H1 (cell line): ENCODE measurements around the gene SVEP1. TPM values are rescaled to one million over a fixed set of nuclear protein-coding genes. Genes with fewer than 3 reads are reported as not detected.

Experiments used
- CTCF ChIA-PET: fragments of 300-600 bp; sonication (Branson Sonifier 250); formaldehyde crosslinking; loops from one replicate; lab custom pipeline; 2021; ENCODE audit not compliant: partially characterized antibody; lab: Charles Lee
- POLR2A ChIA-PET: fragments of 300-600 bp; sonication (Branson Sonifier 250); formaldehyde crosslinking; loops from one replicate; lab custom pipeline; 2021; ENCODE audit warnings: inconsistent platforms; ENCODE audit not compliant: partially characterized antibody; lab: Charles Lee
- DNase-seq, 2 experiments: peaks; one replicate each; pipeline versions ENCODE4 v3.0.0 to v3.0.0-alpha.2; 2010 to 2022; ENCODE audit warnings: low spot score in 2 of 2, low read depth in 1 of 2, mixed read lengths in 1 of 2
- FAIRE-seq: peaks from 2 replicates; lab custom pipeline; 2011; peaks lifted over from hg19 to GRCh38; lab: Jason Lieb, UNC
- H2AFZ ChIP-seq: 2 replicates; pipeline ENCODE4 v1.8.1; 2012; ENCODE audit warnings: low read length, inconsistent platforms
- H2AK5ac ChIP-seq: 2 replicates; pipeline ENCODE4 v1.6.1; 2013; ENCODE audit warnings: low read depth, low read length
- H2BK120ac ChIP-seq: replicated peaks from 2 replicates; pipeline ENCODE3; 2013; ENCODE audit warnings: low read depth, low read length, inconsistent platforms
- H2BK12ac ChIP-seq: 2 replicates; pipeline ENCODE4 v1.6.1; 2013; ENCODE audit warnings: low read depth, low read length
- H2BK15ac ChIP-seq: 2 replicates; pipeline ENCODE4 v1.6.1; 2013; ENCODE audit warnings: low read length
- H2BK20ac ChIP-seq: 2 replicates; pipeline ENCODE4 v1.6.1; 2013; ENCODE audit warnings: low read length
- H2BK5ac ChIP-seq: 2 replicates; pipeline ENCODE4 v1.6.1; 2013; ENCODE audit warnings: low read depth, low read length
- H3K14ac ChIP-seq: 2 replicates; pipeline ENCODE4 v1.6.1; 2013; ENCODE audit warnings: inconsistent platforms; ENCODE audit not compliant: insufficient read length
- H3K18ac ChIP-seq: 2 replicates; pipeline ENCODE4 v1.6.1; 2013; ENCODE audit warnings: low read length; ENCODE audit errors: extremely low read depth
- H3K23ac ChIP-seq: 2 replicates; pipeline ENCODE4 v1.6.1; 2013; ENCODE audit warnings: inconsistent platforms; ENCODE audit not compliant: insufficient read length
- H3K23me2 ChIP-seq: 2 replicates; pipeline ENCODE4 v1.6.1; 2013; ENCODE audit warnings: low read depth, low read length
- H3K27ac ChIP-seq: 2 replicates; pipeline ENCODE4 v1.6.1; 2011; ENCODE audit warnings: low read depth, low read length, inconsistent platforms
- H3K27me3 ChIP-seq, 4 experiments: replicated peaks in 1 of 4; 1 replicate in 1 of 4; 2 replicates in 3 of 4; pipeline versions ENCODE4 v1.6.1 to v1.8.1; 2011 to 2013; ENCODE audit warnings: low read length in 3 of 4, mild to moderate bottlenecking in 3 of 4, inconsistent platforms in 2 of 4, mixed read lengths in 2 of 4, moderate library complexity in 1 of 4; ENCODE audit not compliant: control insufficient read depth in 3 of 4, insufficient read depth in 3 of 4; ENCODE audit errors: extremely low read depth in 1 of 4
- H3K36me3 ChIP-seq, 4 experiments: 2 replicates each; pipeline versions ENCODE4 v1.6.1 to v1.8.1; 2011 to 2013; ENCODE audit warnings: mild to moderate bottlenecking in 4 of 4, low read length in 3 of 4, moderate library complexity in 2 of 4, control low read depth in 1 of 4, inconsistent platforms in 1 of 4; ENCODE audit not compliant: insufficient read depth in 4 of 4, control insufficient read depth in 2 of 4
- H3K4ac ChIP-seq: replicated peaks from 2 replicates; pipeline ENCODE3; 2013; ENCODE audit warnings: low read length, low read depth, mixed read lengths, inconsistent platforms; ENCODE audit not compliant: insufficient read length
- H3K4me1 ChIP-seq, 4 experiments: replicated peaks in 1 of 4; 1 replicate in 1 of 4; 2 replicates in 3 of 4; pipeline versions ENCODE4 v1.6.1 to v1.8.1; 2011 to 2013; ENCODE audit warnings: low read length in 3 of 4, inconsistent platforms in 2 of 4, mixed read lengths in 1 of 4; ENCODE audit not compliant: insufficient read depth in 4 of 4, control insufficient read depth in 3 of 4
- H3K4me2 ChIP-seq, 2 experiments: 2 replicates each; pipeline versions ENCODE4 v1.6.1 to v1.8.1; 2011 to 2013; ENCODE audit warnings: low read depth in 2 of 2, low read length in 2 of 2, control low read depth in 1 of 2, inconsistent platforms in 1 of 2, mild to moderate bottlenecking in 1 of 2; ENCODE audit not compliant: insufficient read depth in 1 of 2
- H3K4me3 ChIP-seq, 4 experiments: fragments of 200-600, 300-600 bp in 1 of 4; sonication (generic), shearing (Covaris generic), sonication (Bioruptor Twin) in 1 of 4; 2 replicates each; pipeline versions ENCODE4 v1.5.1 to v1.8.1; 2011 to 2016; ENCODE audit warnings: low read length in 4 of 4, low read depth in 3 of 4, control low read depth in 2 of 4, inconsistent platforms in 2 of 4, mild to moderate bottlenecking in 2 of 4, mixed read lengths in 1 of 4, moderate library complexity in 1 of 4; ENCODE audit not compliant: insufficient read depth in 2 of 4; ENCODE audit errors: extremely low read depth in 1 of 4
- H3K56ac ChIP-seq: replicated peaks from 2 replicates; pipeline ENCODE3; 2013; ENCODE audit warnings: low read depth, mild to moderate bottlenecking, mixed read lengths, low read length, inconsistent platforms; ENCODE audit not compliant: insufficient read length
- H3K79me1 ChIP-seq: 2 replicates; pipeline ENCODE4 v1.6.1; 2013; ENCODE audit warnings: low read depth, low read length, control low read depth
- H3K79me2 ChIP-seq, 2 experiments: 2 replicates each; pipeline versions ENCODE4 v1.6.1 to v1.8.1; 2012 to 2013; ENCODE audit warnings: low read length in 2 of 2, mild to moderate bottlenecking in 2 of 2, inconsistent platforms in 1 of 2; ENCODE audit not compliant: insufficient read depth in 2 of 2, control insufficient read depth in 1 of 2
- H3K9ac ChIP-seq, 4 experiments: replicated peaks in 1 of 4; 1 replicate in 1 of 4; 2 replicates in 3 of 4; pipeline versions ENCODE4 v1.6.1 to v1.8.1; 2011 to 2013; ENCODE audit warnings: low read depth in 3 of 4, low read length in 3 of 4, control low read depth in 2 of 4, mild to moderate bottlenecking in 2 of 4, moderate library complexity in 2 of 4, inconsistent platforms in 1 of 4; ENCODE audit errors: extremely low read depth in 1 of 4
- H3K9me3 ChIP-seq, 2 experiments: 2 replicates each; pipeline versions ENCODE4 v1.6.1 to v1.8.1; 2012 to 2013; ENCODE audit warnings: mild to moderate bottlenecking in 2 of 2, moderate library complexity in 2 of 2, control low read depth in 1 of 2, inconsistent platforms in 1 of 2, low read depth in 1 of 2, low read length in 1 of 2, mixed read lengths in 1 of 2; ENCODE audit not compliant: insufficient read depth in 2 of 2
- H4K20me1 ChIP-seq, 2 experiments: replicated peaks in 1 of 2; 2 replicates each; pipeline versions ENCODE3 to v1.8.1; 2011 to 2013; ENCODE audit warnings: inconsistent platforms in 2 of 2, low read length in 2 of 2, mild to moderate bottlenecking in 1 of 2; ENCODE audit not compliant: insufficient read depth in 2 of 2, control insufficient read depth in 1 of 2
- H4K5ac ChIP-seq: 2 replicates; pipeline ENCODE4 v1.6.1; 2013; ENCODE audit warnings: low read length, low read depth, mixed read lengths, inconsistent platforms; ENCODE audit not compliant: insufficient read length
- H4K8ac ChIP-seq: 2 replicates; pipeline ENCODE4 v1.8.0; 2013; ENCODE audit warnings: mild to moderate bottlenecking, moderate library complexity, low read length, inconsistent platforms; ENCODE audit not compliant: insufficient read depth; ENCODE audit errors: extremely low read depth
- H4K91ac ChIP-seq: replicated peaks from 2 replicates; pipeline ENCODE3; 2013; ENCODE audit warnings: low read length, mixed read lengths, inconsistent platforms; ENCODE audit not compliant: insufficient read length
- CEBPB ChIP-seq: IDR thresholded peaks from 2 replicates; pipeline ENCODE4 v1.6.1; 2012; ENCODE audit warnings: low read depth, low read length
- EZH2 ChIP-seq: fragments of 200-600 bp; sonication (generic); IDR thresholded peaks from 2 replicates; pipeline ENCODE4 v1.7.1; 2012; ENCODE audit warnings: low read depth, mild to moderate bottlenecking, moderate library complexity, low read length, inconsistent platforms; ENCODE audit not compliant: severe bottlenecking
- JUN ChIP-seq: IDR thresholded peaks from 2 replicates; pipeline ENCODE4 v1.6.1; 2011; ENCODE audit warnings: low read depth, mild to moderate bottlenecking, improper control_type of control experiment, low read length
- PHF8 ChIP-seq: fragments of 200-600 bp; sonication (generic); conservative IDR thresholded peaks from 2 replicates; pipeline ENCODE4 v1.7.1; 2012; ENCODE audit warnings: low read depth, mild to moderate bottlenecking, inconsistent platforms, low read length, moderate library complexity
- POLR2A ChIP-seq, 2 experiments: IDR thresholded peaks; 1 replicate in 1 of 2; 2 replicates in 1 of 2; pipeline ENCODE4 v1.6.1; 2011; ENCODE audit warnings: low read depth in 2 of 2, low read length in 2 of 2, mild to moderate bottlenecking in 2 of 2; ENCODE audit errors: control extremely low read depth in 1 of 2
- SIN3A ChIP-seq, 2 experiments: IDR thresholded peaks in 1 of 2; conservative IDR thresholded peaks in 1 of 2; 2 replicates each; pipeline ENCODE4 v1.6.1; 2011 to 2012; ENCODE audit warnings: low read length in 2 of 2, improper control_type of control experiment in 1 of 2, low read depth in 1 of 2, mild to moderate bottlenecking in 1 of 2
- WGBS, 2 experiments: shearing (Covaris generic) in 1 of 2; methylation state at CpG; one replicate each; pipeline versions ENCODE4 v1.1.6 to v1.1.7; 2013 to 2015; ENCODE audit warnings: low lambda C conversion rate in 2 of 2, mixed read lengths in 2 of 2, inconsistent platforms in 1 of 2, low coverage in 1 of 2, missing lambda C conversion rate in 1 of 2; ENCODE audit not compliant: insufficient replicate concordance in 2 of 2, insufficient coverage in 1 of 2, insufficient read length in 1 of 2; ENCODE audit errors: extremely low coverage in 1 of 2, missing lambda C conversion rate in 1 of 2; 5-methylcytosine and 5-hydroxymethylcytosine counted together
- polyA plus RNA-seq, 7 experiments: library from polyadenylated mRNA; depleted of rRNA in 3 of 7; stranded (reverse) in 5 of 7; unstranded in 2 of 7; fragments of >200 nt in 5 of 7; fragments of 200-250 nt in 2 of 7; gene quantifications; 1 replicate in 5 of 7; 2 replicates in 1 of 7; 4 replicates in 1 of 7; pipeline versions ENCODE4 v1.2.1 to v1.2.3, GENCODE V29; 2011 to 2013; ENCODE audit warnings: missing spikeins in 2 of 7, mixed read lengths in 2 of 7
- total RNA-seq: library from RNA; stranded (reverse); fragmentation: NEBNext Ultra II Directional; extraction: Animal tissue kit (Norgen Biotek cat#: 25700); gene quantifications from 2 replicates; pipeline ENCODE4 v1.2.1, GENCODE V29; 2021
- TF ChIP-seq, protein P1 (sequence below): IDR thresholded peaks from 2 replicates; pipeline ENCODE4 v1.6.1; 2011; ENCODE audit warnings: low read length, improper control_type of control experiment

SVEP1 gene
- total and polyA plus RNA-seq, 2 of the 8 experiments (the other 6 are each of a cell fraction or from before 2014, with no cell fraction given): 0.11 to 0.37 TPM

DNA sequence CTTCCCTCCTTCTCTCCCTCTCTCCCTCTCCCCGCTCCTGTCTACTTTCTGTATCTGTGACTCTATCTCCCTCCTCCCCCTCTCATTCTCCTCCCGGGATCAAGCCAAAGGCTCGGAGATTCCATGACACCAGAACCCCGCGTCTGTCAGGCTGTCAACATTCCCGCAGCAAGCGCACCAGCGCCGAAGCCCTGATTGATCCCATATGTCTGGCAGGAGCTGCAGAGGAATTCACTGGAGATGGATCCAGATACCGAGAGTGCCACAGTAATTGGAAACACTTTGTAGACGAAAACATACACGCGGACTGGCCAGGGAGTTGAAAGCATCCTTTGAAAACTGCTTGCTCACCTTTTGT lies 300 bp upstream of the SVEP1 start:
- Histone ChIP-seq H3K18ac (no peak overlapping the region), H3K4me3 (peak overlapping the region; percentile 60 to 64 (median 62)), H2AFZ (peak overlapping the region; percentile 48; the same call in 1 of the 2 replicates), H3K27ac (no peak overlapping the region), H3K9ac (no peak overlapping the region)
- no peak for DNase-seq
- no peak for TF ChIP-seq POLR2A (IDR thresholded peaks at IDR 0.05; ENCODE audit: control extremely low read depth in 1 of 2, low read depth in 2 of 2, low read length in 2 of 2)
- no peak for TF ChIP-seq CEBPB
- TF ChIP-seq PHF8: no peak
- TF ChIP-seq, protein P1, sequence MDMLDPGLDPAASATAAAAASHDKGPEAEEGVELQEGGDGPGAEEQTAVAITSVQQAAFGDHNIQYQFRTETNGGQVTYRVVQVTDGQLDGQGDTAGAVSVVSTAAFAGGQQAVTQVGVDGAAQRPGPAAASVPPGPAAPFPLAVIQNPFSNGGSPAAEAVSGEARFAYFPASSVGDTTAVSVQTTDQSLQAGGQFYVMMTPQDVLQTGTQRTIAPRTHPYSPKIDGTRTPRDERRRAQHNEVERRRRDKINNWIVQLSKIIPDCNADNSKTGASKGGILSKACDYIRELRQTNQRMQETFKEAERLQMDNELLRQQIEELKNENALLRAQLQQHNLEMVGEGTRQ: no peak
- TF ChIP-seq JUN: no peak
- TF ChIP-seq SIN3A (conservative IDR thresholded peaks at IDR 0.05 in 1 of 2, IDR thresholded peaks at IDR 0.05 in 1 of 2; ENCODE audit: low read depth in 1 of 2, low read length in 2 of 2): 0 out of 4 replicates have a peak, but pooled peaks have one; percentile 30 to 59
- TF ChIP-seq EZH2: peak; percentile 18
- TF ChIP-seq, all 59 proteins: peak for 2
- Histone ChIP-seq H3K23me2 (peaks cover 11% of the 10 kb centered on the region), H3K4me1 (peaks cover 0 to 12% (median 8%) of the 10 kb centered on the region in 4 experiments; a peak in 4 of 7 replicates), H2BK20ac (no peak overlapping the region), H3K4ac (no peak overlapping the region), H2BK120ac (no peak overlapping the region), H2BK5ac (no peak overlapping the region), H3K79me2 (no peaks in the 10 kb centered on the region), H2BK15ac (no peak overlapping the region), H3K4me2 (peak overlapping the region; percentile 88 to 98), H3K27me3 (peaks cover 11 to 43% (median 33%) of the 10 kb centered on the region in 4 experiments), H3K79me1 (no peaks in the 10 kb centered on the region), H2BK12ac (no peak overlapping the region), H4K5ac (no peak overlapping the region), H4K91ac (no peak overlapping the region), H3K36me3 (no peaks in the 10 kb centered on the region), H4K20me1 (no peaks in the 10 kb centered on the region), H2AK5ac (no peak overlapping the region), H3K56ac (no peak overlapping the region), H3K23ac (no peak overlapping the region), H4K8ac (no peak overlapping the region), H3K9me3 (no peaks in the 10 kb centered on the region), H3K14ac (no peak overlapping the region)
- 6% methylated on average over 13 of the region's 13 CpGs; no CpG with 5 or more reads in 1 of the 2 experiments for WGBS, 2 experiments
- POLR2A ChIA-PET: no interaction called here
- no peak for FAIRE-seq
- CTCF ChIA-PET: interaction anchor here (0.9 kb wide), 1 partner anchor 24 kb away, joined by 3 read pairs; no protein-coding TSS in a partner anchor
